Measurements from ENCODE around the gene TMEM181. TPM values are rescaled to one million over a fixed set of nuclear protein-coding genes. Genes with fewer than 3 reads are reported as not detected.

TMEM181 gene
- total RNA-seq, 2 donors from 2014 or later: 13.9 to 14.4 TPM

GRCh38 chr6:158634695-158635426 lies 75.0 kb downstream of the TMEM181 start:
- no peak for TF ChIP-seq CTCF (IDR thresholded peaks at IDR 0.05)
- no peak overlapping the region for H3K4me3 ChIP-seq
- H3K9me3 ChIP-seq: no peaks in the 10 kb centered on the region
- peaks cover 30% of the 10 kb centered on the region for H3K36me3 ChIP-seq
- H3K27me3 ChIP-seq: no peaks in the 10 kb centered on the region
- peak overlapping the region in 1 of 2 donors; percentile 8 for H3K27ac ChIP-seq
- no peak for DNase-seq (ENCODE audit: low spot score)
- H3K4me1 ChIP-seq: peaks cover 0 to 41% of the 10 kb centered on the region in 2 donors

- Histone ChIP-seq H3K36me3 (peaks cover 30% of the 10 kb centered on the region), H3K4me3 (no peak overlapping the region), H3K27me3 (no peaks in the 10 kb centered on the region), H3K4me1 (peaks cover 0 to 45% of the 10 kb centered on the region in 2 donors), H3K27ac (peak overlapping the region in 1 of 2 donors; percentile 8), H3K9me3 (no peaks in the 10 kb centered on the region)
- TF ChIP-seq CTCF (IDR thresholded peaks at IDR 0.05): no peak
- no peak for DNase-seq (ENCODE audit: low spot score)
These were observed 75.7 kb downstream of the TMEM181 start for GRCh38 chr6:158635427-158636073.

GRCh38 chr6:158636778-158637177 lies 76.9 kb downstream of the TMEM181 start:
- peaks cover 0 to 44% of the 10 kb centered on the region in 2 donors for H3K4me1 ChIP-seq
- no peaks in the 10 kb centered on the region for H3K9me3 ChIP-seq
- no peaks in the 10 kb centered on the region for H3K27me3 ChIP-seq
- DNase-seq (ENCODE audit: low spot score): no peak
- no peak for TF ChIP-seq CTCF (IDR thresholded peaks at IDR 0.05)
- H3K4me3 ChIP-seq: no peak overlapping the region
- H3K36me3 ChIP-seq: peaks cover 30% of the 10 kb centered on the region
- no peak overlapping the region for H3K27ac ChIP-seq

- DNase-seq (ENCODE audit: low spot score): no peak
- no peak for TF ChIP-seq CTCF (IDR thresholded peaks at IDR 0.05)
- peaks cover 0 to 51% of the 10 kb centered on the region in 2 donors for H3K4me1 ChIP-seq
These were observed 78.5 kb downstream of the TMEM181 start for GRCh38 chr6:158638324-158638854.

GRCh38 chr6:158639056-158639455 lies 79.2 kb downstream of the TMEM181 start:
- Histone ChIP-seq H3K4me3 (no peak overlapping the region), H3K27me3 (no peaks in the 10 kb centered on the region), H3K4me1 (peaks cover 0 to 56% of the 10 kb centered on the region in 2 donors), H3K27ac (peak overlapping the region in 1 of 2 donors; percentile 34), H3K9me3 (no peaks in the 10 kb centered on the region), H3K36me3 (peaks cover 22% of the 10 kb centered on the region)
- TF ChIP-seq CTCF (IDR thresholded peaks at IDR 0.05): no peak
- no peak for DNase-seq (ENCODE audit: low spot score)

More at GRCh38 chr6:158638324-158638854, 78.5 kb downstream of the TMEM181 start:
- Histone ChIP-seq H3K4me3 (no peak overlapping the region), H3K36me3 (peaks cover 26% of the 10 kb centered on the region), H3K27ac (peak overlapping the region in 1 of 2 donors; percentile 34), H3K27me3 (no peaks in the 10 kb centered on the region), H3K9me3 (no peaks in the 10 kb centered on the region)
